ENCODE data around the gene TREML4. TPM values are rescaled to one million over a fixed set of nuclear protein-coding genes. Genes with fewer than 3 reads are reported as not detected.

Gene TREML4
- total and polyA plus RNA-seq, 2 of the 8 experiments (the other 6 are each of a cell fraction or from before 2014, with no cell fraction given): not detected

GRCh38 chr6:41224800-41225199, 3.3 kb upstream of the TREML4 start:
- Histone ChIP-seq H3K9me3 (ENCODE audit: insufficient read depth in 2 of 2, low read depth in 1 of 2, low read length in 1 of 2) (no peaks in the 10 kb centered on the region; a peak in 1 of 4 replicates), H4K5ac (ENCODE audit: insufficient read length, low read depth, low read length) (no peak overlapping the region), H3K27ac (ENCODE audit: low read depth, low read length) (no peak overlapping the region), H3K27me3 (replicated peaks in 1 of 4; ENCODE audit: control insufficient read depth in 3 of 4, extremely low read depth in 1 of 4, insufficient read depth in 3 of 4, low read length in 3 of 4) (no peaks in the 10 kb centered on the region; a peak in 1 of 7 replicates), H3K23me2 (ENCODE audit: low read depth, low read length) (no peaks in the 10 kb centered on the region), H3K4me1 (replicated peaks in 1 of 4; ENCODE audit: control insufficient read depth in 3 of 4, insufficient read depth in 4 of 4, low read length in 3 of 4) (no peaks in the 10 kb centered on the region), H3K23ac (ENCODE audit: insufficient read length) (no peak overlapping the region), H3K4ac (replicated peaks; ENCODE audit: insufficient read length, low read depth, low read length) (no peak overlapping the region), H3K36me3 (ENCODE audit: control insufficient read depth in 2 of 4, insufficient read depth in 4 of 4, low read length in 3 of 4) (no peaks in the 10 kb centered on the region), H3K56ac (replicated peaks; ENCODE audit: insufficient read length, low read depth, low read length) (no peak overlapping the region), H3K9ac (replicated peaks in 1 of 4; ENCODE audit: extremely low read depth in 1 of 4, low read depth in 3 of 4, low read length in 3 of 4) (no peak overlapping the region), H2AFZ (ENCODE audit: low read length) (no peak overlapping the region), H4K8ac (ENCODE audit: extremely low read depth, insufficient read depth, low read length) (no peak overlapping the region), H2BK20ac (ENCODE audit: low read length) (no peak overlapping the region), H3K4me2 (ENCODE audit: insufficient read depth in 1 of 2, low read depth in 2 of 2, low read length in 2 of 2) (no peak overlapping the region), H3K79me1 (ENCODE audit: low read depth, low read length) (no peaks in the 10 kb centered on the region), H2BK15ac (ENCODE audit: low read length) (no peak overlapping the region), H3K18ac (ENCODE audit: extremely low read depth, low read length) (no peak overlapping the region), H3K79me2 (ENCODE audit: control insufficient read depth in 1 of 2, insufficient read depth in 2 of 2, low read length in 2 of 2) (no peaks in the 10 kb centered on the region), H2BK12ac (ENCODE audit: low read depth, low read length) (no peak overlapping the region), H3K14ac (ENCODE audit: insufficient read length) (no peak overlapping the region), H3K4me3 (ENCODE audit: extremely low read depth in 1 of 4, insufficient read depth in 2 of 4, low read depth in 3 of 4, low read length in 4 of 4) (no peak overlapping the region), H4K91ac (replicated peaks; ENCODE audit: insufficient read length, low read length) (no peak overlapping the region), H4K20me1 (replicated peaks in 1 of 2; ENCODE audit: control insufficient read depth in 1 of 2, insufficient read depth in 2 of 2, low read length in 2 of 2) (no peaks in the 10 kb centered on the region), H2BK5ac (ENCODE audit: low read depth, low read length) (no peak overlapping the region), H2AK5ac (ENCODE audit: low read depth, low read length) (no peak overlapping the region), H2BK120ac (replicated peaks; ENCODE audit: low read depth, low read length) (no peak overlapping the region)
- 88% methylated on average over 1 of the region's 1 CpG; no CpG with 5 or more reads in 1 of the 2 experiments for WGBS, 2 experiments (ENCODE audit: extremely low coverage in 1 of 2, insufficient coverage in 1 of 2, insufficient read length in 1 of 2, insufficient replicate concordance in 2 of 2, low coverage in 1 of 2, low lambda C conversion rate in 2 of 2, missing lambda C conversion rate in 1 of 2)
- POLR2A ChIA-PET (ENCODE audit: partially characterized antibody): no interaction called here
- no peak for TF ChIP-seq POLR2A (IDR thresholded peaks at IDR 0.05; ENCODE audit: control extremely low read depth in 1 of 2, low read depth in 2 of 2, low read length in 2 of 2)
- DNase-seq (ENCODE audit: low read depth in 1 of 2, low spot score in 2 of 2) (no peak), FAIRE-seq (no peak)
- CTCF ChIA-PET (ENCODE audit: partially characterized antibody): interaction anchor here (1.2 to 1.7 kb wide), 4 partner anchors 18 to 55 kb away, joined by 3 to 5 read pairs (median 4); no protein-coding TSS in a partner anchor
